HG03342 (cell line): ENCODE measurements around the gene PSG1.
"Not testable (repeated sequence)": the region's sequence is repeated elsewhere in the genome, so short reads cannot be mapped to it uniquely, and the experiment has no call there.

Experiments
- ATAC-seq: cut with Tn5 transposase; IDR thresholded peaks from one replicate; pipeline ENCODE4 v1.9.1; 2021; ENCODE audit warnings: mild to moderate bottlenecking, moderate library complexity; ENCODE audit not compliant: unreplicated experiment

Gene PSG1

DNA sequence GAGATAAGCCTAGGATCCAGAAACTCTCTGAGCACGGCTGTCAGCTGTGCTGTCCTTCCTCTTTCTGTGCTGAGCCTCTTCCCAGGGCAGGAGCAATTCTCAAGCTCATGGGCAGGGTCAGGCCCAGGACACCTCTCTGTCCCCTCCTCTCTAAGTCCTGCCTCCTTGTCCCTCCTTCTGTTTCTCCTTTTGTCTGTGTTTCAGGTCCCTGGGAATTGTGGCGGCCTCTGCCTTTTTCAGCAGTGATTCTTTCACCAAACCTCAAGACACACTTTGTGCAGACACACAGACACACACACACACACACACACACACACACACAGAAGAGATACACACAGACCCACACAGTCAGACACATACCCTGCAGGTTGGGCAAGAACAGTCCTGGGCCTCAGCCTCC, at the start of gene PSG1:
TSS of gene PSG1 (minus strand) at position 101 of the 400 bp plus-strand sequence. CDS start 132 bp downstream, outside the sequence.
- no peak for ATAC-seq

DNA sequence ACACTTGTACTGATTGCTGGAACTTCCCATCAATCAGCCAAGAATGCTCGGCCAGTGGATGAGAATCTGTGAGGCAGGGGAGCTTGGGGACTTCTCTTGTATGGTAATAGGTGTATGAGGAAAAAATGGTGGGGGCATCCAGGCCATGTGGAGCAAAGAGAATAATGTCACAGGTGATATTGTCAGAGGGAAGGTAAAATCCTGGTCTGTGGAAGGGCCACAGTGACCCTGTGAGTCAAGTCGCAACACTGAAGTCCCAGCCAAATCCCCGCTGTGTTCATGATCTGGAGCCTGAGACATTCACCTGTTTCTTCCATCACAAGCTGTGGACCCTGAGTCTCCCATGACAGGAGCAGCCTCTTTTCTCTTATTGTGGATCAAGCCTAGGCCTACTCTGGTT, 49.4 kb upstream of the PSG1 start:
- no peak for ATAC-seq

DNA sequence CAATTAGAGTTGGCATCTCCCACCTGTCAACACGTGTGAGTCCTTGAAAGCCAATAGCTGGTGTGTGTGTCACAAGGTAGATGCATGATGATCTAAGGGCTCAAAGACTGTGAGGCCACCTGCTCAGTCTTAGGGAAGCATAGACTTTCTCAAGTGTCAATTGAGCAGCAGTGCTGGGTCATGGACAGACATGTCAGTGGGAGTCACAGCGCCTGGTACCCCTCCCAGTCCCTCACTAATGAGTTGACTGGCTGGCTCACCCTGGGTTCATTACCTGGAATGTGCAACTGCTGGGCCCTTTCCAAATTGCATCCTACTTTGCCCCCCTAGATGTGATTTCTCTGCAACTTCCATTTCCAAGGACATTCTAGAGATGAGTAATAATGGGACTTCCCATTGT, 47.3 kb upstream of the PSG1 start:
- ATAC-seq: no peak

- ATAC-seq: not testable (repeated sequence)
These were observed 43.6 kb upstream of the PSG1 start for GRCh38 chr19:42923106-42923505.

DNA sequence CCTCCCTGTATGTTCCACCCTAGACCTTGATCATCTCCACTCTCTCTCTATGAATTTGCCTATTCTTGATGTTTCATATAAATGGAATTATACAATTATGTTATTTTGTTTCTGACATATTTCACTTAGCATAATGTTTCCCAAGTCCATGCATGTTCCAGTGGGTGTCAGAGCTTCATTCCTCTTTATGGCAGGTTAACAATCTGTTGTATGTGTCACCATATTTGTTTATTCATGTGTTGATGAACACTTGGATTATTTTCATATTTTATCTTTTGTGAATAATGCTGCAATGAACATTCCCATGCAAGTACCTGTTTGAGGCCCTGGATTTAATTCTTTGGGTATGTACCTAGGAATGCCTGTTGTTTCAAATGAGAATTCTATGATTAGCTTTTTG, 41.5 kb upstream of the PSG1 start:
- not testable (repeated sequence) for ATAC-seq

GRCh38 chr19:42919757-42920079, 40.2 kb upstream of the PSG1 start:
- no peak for ATAC-seq

DNA sequence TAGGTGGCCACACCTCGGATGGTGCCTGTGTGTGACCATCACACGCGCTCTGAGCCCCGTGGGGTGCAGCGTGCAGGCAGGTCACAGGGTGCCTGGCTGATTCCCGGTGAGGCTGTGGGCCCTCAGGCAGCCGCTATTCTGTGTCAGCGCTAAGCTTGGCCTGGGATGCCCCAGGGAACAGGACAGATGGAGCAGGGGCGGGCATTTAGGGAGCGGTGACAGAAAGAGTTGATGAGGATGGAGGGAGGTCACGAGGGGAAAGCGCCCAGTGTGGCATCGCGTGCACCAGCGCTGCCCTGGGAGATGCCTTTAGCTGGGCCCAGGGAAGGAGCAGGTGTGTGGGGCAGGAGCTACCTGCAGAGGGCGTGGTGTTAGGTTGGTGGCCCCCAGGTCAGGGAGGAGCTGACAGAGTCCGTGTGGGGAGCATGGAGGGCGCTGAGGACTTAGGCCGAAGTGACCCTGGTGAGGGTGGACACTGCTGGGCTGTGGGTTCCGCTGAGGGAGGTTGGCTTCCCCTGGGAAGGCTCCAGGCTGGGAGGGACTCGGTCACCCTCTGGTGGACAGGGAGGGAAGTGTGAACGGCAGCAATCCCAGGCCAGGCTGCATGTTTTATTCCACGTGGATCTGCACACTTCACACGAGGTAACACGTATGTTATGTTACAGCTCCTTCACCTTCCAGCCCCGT, 39.7 kb upstream of the PSG1 start:
- not testable (repeated sequence) for ATAC-seq

DNA sequence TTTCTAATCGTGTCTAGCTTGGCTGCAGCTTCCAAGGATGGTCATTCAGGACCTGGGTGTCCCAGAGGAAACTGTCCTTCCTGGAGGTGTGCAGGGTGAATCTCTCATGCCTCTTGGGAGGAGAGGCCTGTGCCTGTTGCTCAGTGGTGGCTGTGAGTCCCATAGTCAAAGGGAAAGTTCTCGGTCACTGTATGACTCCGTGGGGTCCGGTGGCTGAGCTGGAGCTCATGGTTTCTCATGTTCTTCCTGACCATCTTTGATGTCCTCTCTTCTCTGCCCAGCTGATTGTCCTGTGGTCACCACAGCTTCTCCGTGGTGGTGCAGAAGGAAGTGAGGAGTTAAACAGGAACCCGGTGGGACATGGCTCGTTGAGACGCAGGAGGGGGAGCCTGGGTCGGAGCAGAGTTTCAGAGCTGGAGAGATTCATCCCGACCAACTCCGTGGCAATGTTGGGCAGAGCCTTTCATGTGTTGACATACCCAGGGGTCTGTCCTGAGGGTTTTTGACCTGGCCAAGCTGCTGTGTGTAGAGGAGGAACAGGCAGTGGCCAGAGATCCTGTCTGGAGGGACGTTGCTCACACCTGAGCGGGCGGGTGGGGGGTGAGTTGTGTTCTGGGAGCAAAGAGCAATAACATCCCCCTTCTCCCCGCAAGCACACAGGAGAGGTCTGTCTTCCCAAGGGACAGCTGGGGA, 39.0 kb upstream of the PSG1 start:
- not testable (repeated sequence) for ATAC-seq

GRCh38 chr19:42917634-42918033, 38.1 kb upstream of the PSG1 start, which contains the start of gene PSG6:
PSG6 (minus strand) TSS chr19:42917894; CDS start chr19:42917792, 102 bp downstream.
- ATAC-seq: not testable (repeated sequence)

GRCh38 chr19:42916931-42917330, 37.4 kb upstream of the PSG1 start:
- ATAC-seq: not testable (repeated sequence)

- not testable (repeated sequence) for ATAC-seq
These were observed 34.0 kb upstream of the PSG1 start for GRCh38 chr19:42913516-42913915.

DNA sequence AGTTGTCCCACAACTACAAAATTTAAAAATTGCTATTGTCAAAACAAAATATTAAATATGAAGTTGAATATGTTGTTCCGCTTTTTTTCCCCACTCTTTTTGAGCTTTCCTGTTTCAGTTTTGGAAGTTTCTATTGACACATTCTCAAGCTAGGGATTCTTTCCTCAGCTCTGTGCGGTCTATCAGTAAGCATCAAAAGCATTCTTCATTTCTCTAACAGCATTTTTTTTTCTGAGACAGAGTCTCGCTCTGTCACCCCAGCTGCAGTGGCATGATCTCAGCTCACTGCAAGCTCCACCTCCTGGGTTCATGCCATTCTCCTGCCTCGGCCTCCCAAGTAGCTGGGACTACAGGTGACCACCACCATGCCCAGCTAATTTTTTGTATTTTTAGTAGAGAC, 33.4 kb upstream of the PSG1 start:
- not testable (repeated sequence) for ATAC-seq

DNA sequence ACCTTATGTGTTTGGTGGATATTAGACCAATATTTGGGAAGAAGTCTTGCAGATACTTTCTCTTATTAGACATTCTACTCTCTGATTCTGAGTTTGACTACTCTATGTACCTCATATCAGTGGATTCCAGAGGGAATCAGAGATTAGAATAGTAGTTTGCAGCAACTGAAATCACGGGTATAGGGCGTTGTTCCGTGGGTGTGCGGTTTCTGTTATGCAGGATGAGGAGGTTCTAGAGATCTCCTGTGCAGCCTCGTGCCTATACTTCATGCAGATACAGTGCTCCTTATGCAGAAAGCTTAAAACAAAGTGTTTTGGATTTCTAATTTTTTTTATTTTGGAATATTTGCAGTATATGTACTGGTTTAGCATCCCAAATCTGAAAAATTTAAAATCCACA, 32.2 kb upstream of the PSG1 start:
- not testable (repeated sequence) for ATAC-seq

DNA sequence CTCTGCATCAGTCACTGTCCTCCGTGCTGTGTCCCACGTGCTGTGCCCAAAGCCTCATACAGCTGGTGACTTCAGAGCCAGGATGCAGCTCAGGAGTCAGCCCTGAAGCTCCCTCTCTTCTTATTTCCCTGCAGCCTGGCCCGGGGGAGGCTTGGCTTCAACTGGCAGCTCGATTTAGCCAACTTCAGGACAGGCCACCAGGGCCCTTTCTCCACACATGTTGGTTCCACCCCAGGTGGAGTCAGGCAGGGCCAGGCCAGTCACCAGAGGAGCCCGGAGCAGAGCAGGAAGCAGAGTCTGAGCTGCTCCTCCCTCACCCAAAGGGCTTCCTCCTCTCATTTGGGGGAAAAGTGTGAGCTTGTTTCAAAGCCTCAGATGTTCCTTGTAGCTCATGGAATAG, 26.6 kb upstream of the PSG1 start:
- not testable (repeated sequence) for ATAC-seq

- not testable (repeated sequence) for ATAC-seq
These were observed 21.0 kb upstream of the PSG1 start for GRCh38 chr19:42900561-42900960.

DNA sequence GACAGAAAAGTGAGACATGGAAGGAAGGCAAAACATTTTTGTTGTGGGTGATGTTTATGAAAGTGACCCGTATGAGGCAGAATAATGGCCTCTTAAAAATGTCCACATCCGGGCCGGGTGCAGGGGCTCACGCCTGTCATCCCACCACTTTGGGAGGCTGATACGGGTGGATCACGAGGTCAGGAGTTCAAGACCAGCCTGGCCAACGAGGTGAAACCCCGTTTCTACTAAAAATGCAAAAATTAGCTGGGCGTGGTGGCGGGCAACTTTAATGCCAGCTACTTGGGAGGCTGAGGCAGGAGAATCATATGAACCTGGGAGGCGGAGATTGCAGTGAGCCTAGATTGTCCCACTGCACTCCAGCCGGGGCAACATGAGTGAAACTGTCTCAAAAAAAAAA, 20.2 kb upstream of the PSG1 start:
- not testable (repeated sequence) for ATAC-seq

GRCh38 chr19:42899110-42899509, 19.6 kb upstream of the PSG1 start:
- ATAC-seq: not testable (repeated sequence)

DNA sequence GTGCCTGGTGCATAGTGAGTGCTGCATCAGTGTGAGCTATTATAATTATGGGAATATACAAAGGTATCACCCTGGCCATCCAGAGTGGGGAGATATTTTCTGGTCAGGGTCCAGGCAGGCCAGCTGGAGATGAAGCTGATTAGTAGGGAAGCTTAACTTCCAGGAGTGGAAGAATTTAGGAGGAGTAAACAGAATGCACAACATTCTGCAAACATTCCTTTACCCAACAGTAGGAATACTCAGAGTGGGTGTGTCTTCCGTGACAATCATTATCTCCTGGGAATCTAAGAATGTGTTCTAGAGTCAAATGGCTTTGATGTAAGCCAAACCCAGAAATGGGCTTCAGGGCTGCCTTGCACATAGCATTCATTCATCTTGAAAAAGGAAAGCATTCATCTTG, 19.1 kb upstream of the PSG1 start:
- ATAC-seq: not testable (repeated sequence)

- not testable (repeated sequence) for ATAC-seq
These were observed 18.2 kb upstream of the PSG1 start for GRCh38 chr19:42897729-42898128.

- not testable (repeated sequence) for ATAC-seq
These were observed 10.9 kb upstream of the PSG1 start for GRCh38 chr19:42890446-42890845.

- ATAC-seq: not testable (repeated sequence)
These were observed 8.4 kb upstream of the PSG1 start for GRCh38 chr19:42887876-42888445.

DNA sequence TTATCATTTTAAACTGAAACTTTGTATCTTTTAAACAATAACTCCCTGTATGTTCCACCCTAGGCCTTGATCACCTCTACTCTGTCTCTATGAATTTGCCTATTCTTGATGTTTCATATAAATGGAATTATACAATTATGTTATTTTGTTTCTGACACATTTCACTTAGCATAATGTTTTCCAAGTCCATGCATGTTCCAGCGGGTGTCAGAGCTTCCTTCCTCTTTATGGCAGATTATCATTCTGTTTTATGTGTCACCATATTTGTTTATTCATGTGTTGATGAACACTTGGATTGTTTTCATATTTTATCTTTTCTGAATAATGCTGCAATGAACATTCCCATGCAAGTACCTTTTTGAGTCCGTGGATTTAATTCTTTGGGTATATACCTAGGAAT, 3.2 kb upstream of the PSG1 start:
- not testable (repeated sequence) for ATAC-seq
